Heart left ventricle (tissue), 13 donors: ENCODE results near the gene AHCYL1.

ENCODE experiments used
- CTCF ChIP-seq, 12 donors: fragments of 200-600 bp; sonication (generic) in 4 of 12; IDR thresholded peaks; one replicate each; pipeline versions ENCODE4 v1.5.0 to v1.8.0; 2018 to 2022; ENCODE audit warnings: antibody characterized with exemption in 12 of 12, mild to moderate bottlenecking in 5 of 12
- POLR2A ChIP-seq, 2 donors: fragments of 450-650 bp; IDR thresholded peaks; one replicate each; pipeline ENCODE4 v1.6.1; 2017; ENCODE audit warnings: antibody characterized with exemption in 2 of 2, mild to moderate bottlenecking in 2 of 2, moderate library complexity in 2 of 2
- donor health status: ischemic (EF 13 %, LVEDD 7.1; RV severe dilation, severe dysfunction).
- donor health status: DM: no; HTN: yes; CAD: no.
- donor health status: DM: no; HTN: no; CAD: no.
- donor health status: ischemic (EF 25% LVEDD 6.9; RV normal size, moderate dysfunction).
- donor health status: ischemic (EF 25% LVEDD 5.7; RV mildly dilated, moderate dysfunction).
- donor health status: ischemic (EF 35%, LVEDD 5.7; RV mildly dilated, moderate dysfunction).
- donor health status: nonischemic (EF 11% LVEDD 7.7; RV severe dilation, severe dysfunction).
- donor health status: DM: yes; HTN: yes; CAD: no.
- donor health status: PGD.
- donor health status: ischemic (EF 29% LVEDD 5.4; RV normal size, mild dysfunction).
- donor health status: nonischemic (EF 23%, LVEDD 6.1; RV moderate dilation, normal function).

- TF ChIP-seq CTCF (IDR thresholded peaks at IDR 0.05) (no peak), POLR2A (IDR thresholded peaks at IDR 0.05) (no peak)
Observed at GRCh38 chr1:110070671-110071242, 86.2 kb downstream of the AHCYL1 start, which contains the start of gene ALX3.
